Ascending aorta (tissue), 2 donors: ENCODE measurements around the gene MAPK11. TPM values are rescaled to one million over a fixed set of nuclear protein-coding genes. Genes with fewer than 3 reads are reported as not detected.

ENCODE experiments used
- DNase-seq, 2 donors: peaks; one replicate each; pipeline ENCODE4 v3.0.0-alpha.2; 2019; ENCODE audit warnings: low spot score in 2 of 2
- H3K27ac ChIP-seq, 2 donors: fragments of 200-600 bp; sonication (generic); one replicate each; pipeline ENCODE4 v1.5.1; 2016 to 2017; ENCODE audit warnings: mild to moderate bottlenecking in 1 of 2
- H3K27me3 ChIP-seq: fragments of 200-600 bp; sonication (generic); one replicate; pipeline ENCODE4 v1.5.1; 2017
- H3K36me3 ChIP-seq, 2 donors: fragments of 200-600 bp; sonication (generic); one replicate each; pipeline ENCODE4 v1.5.1; 2016
- H3K4me1 ChIP-seq, 2 donors: fragments of 200-600 bp; sonication (generic); one replicate each; pipeline ENCODE4 v1.5.1; 2016 to 2017; ENCODE audit warnings: mild to moderate bottlenecking in 1 of 2
- H3K4me3 ChIP-seq, 2 donors: fragments of 200-600 bp; sonication (generic); one replicate each; pipeline ENCODE4 v1.5.1; 2016 to 2017; ENCODE audit warnings: mild to moderate bottlenecking in 1 of 2
- H3K9me3 ChIP-seq, 2 donors: fragments of 200-600 bp; sonication (generic); one replicate each; pipeline ENCODE4 v1.5.1; 2016
- intact Hi-C: fragments of 100-400 bp; cut with DNase I; formaldehyde crosslinking; loops from one replicate; pipeline ENCODE4 v1.15.1; 2023
- total RNA-seq: library from RNA; depleted of rRNA; stranded (reverse); fragments of >200 nt; gene quantifications from one replicate; pipeline ENCODE4 v1.1.0, GENCODE V29; 2016
- TF ChIP-seq, protein P1 (sequence below), 3 experiments: fragments of 200-600 bp in 2 of 3; fragments of 450-650 bp in 1 of 3; sonication (generic) in 2 of 3; IDR thresholded peaks; one replicate each; pipeline ENCODE4 v1.5.1; 2016 to 2019; ENCODE audit warnings: antibody characterized with exemption in 3 of 3, mild to moderate bottlenecking in 1 of 3, moderate library complexity in 1 of 3

Gene MAPK11
- total RNA-seq, 1 donor from 2014 or later: 117 TPM

DNA sequence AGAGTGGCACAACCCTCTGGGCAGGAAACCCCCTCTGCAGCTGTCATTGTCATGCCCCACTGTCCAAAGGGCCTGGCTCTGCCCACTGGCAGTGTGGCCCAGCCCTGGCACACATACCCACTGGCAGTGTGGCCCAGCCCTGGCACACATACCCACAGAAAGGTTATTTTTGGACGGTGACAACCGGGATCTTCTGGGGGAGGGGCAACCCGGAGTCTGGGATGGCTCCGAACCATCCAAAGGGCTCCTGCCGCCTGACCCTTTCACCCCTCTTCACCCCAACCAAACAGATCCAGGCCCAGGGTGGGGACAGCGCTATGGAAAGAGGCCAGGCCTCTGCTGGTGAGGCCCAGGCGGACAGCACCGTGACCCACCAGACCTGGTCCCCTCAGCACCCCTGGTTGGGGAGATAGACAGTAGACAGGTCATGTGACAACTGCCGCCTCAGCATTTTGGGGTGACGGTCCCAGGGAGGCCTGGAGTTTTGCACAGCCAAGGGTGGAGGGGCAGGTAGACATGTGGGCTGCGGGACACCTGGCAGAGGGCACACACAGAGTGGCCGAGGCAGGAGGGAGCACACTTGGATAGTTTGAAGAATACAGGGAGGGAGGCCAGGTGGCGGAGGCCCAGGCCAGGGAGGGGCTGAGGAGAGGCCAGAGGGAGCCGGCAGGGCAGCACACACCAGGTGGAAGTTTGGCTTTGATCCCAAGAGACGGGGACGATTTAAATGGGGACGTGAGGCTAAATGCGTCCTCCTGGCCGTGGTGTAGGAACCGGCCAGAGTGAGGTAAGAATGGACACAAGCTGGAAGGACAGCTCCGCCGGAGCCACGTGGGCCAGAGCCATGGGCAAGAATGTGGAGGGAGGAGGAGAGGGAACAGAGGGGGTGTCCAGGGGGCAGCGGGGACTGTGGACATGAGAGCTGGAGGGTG is 11.6 kb downstream of the MAPK11 start:
- H3K4me3 ChIP-seq: no peak overlapping the region
- H3K4me1 ChIP-seq: peaks cover 0 to 8% of the 10 kb centered on the region in 2 donors
- H3K27ac ChIP-seq: no peak overlapping the region
- intact Hi-C loops: no loop called here
- no peaks in the 10 kb centered on the region for H3K36me3 ChIP-seq
- TF ChIP-seq, protein P1, sequence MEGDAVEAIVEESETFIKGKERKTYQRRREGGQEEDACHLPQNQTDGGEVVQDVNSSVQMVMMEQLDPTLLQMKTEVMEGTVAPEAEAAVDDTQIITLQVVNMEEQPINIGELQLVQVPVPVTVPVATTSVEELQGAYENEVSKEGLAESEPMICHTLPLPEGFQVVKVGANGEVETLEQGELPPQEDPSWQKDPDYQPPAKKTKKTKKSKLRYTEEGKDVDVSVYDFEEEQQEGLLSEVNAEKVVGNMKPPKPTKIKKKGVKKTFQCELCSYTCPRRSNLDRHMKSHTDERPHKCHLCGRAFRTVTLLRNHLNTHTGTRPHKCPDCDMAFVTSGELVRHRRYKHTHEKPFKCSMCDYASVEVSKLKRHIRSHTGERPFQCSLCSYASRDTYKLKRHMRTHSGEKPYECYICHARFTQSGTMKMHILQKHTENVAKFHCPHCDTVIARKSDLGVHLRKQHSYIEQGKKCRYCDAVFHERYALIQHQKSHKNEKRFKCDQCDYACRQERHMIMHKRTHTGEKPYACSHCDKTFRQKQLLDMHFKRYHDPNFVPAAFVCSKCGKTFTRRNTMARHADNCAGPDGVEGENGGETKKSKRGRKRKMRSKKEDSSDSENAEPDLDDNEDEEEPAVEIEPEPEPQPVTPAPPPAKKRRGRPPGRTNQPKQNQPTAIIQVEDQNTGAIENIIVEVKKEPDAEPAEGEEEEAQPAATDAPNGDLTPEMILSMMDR (IDR thresholded peaks at IDR 0.05): no peak
- no peaks in the 10 kb centered on the region for H3K9me3 ChIP-seq
- DNase-seq: no peak
- no peaks in the 10 kb centered on the region for H3K27me3 ChIP-seq

DNA sequence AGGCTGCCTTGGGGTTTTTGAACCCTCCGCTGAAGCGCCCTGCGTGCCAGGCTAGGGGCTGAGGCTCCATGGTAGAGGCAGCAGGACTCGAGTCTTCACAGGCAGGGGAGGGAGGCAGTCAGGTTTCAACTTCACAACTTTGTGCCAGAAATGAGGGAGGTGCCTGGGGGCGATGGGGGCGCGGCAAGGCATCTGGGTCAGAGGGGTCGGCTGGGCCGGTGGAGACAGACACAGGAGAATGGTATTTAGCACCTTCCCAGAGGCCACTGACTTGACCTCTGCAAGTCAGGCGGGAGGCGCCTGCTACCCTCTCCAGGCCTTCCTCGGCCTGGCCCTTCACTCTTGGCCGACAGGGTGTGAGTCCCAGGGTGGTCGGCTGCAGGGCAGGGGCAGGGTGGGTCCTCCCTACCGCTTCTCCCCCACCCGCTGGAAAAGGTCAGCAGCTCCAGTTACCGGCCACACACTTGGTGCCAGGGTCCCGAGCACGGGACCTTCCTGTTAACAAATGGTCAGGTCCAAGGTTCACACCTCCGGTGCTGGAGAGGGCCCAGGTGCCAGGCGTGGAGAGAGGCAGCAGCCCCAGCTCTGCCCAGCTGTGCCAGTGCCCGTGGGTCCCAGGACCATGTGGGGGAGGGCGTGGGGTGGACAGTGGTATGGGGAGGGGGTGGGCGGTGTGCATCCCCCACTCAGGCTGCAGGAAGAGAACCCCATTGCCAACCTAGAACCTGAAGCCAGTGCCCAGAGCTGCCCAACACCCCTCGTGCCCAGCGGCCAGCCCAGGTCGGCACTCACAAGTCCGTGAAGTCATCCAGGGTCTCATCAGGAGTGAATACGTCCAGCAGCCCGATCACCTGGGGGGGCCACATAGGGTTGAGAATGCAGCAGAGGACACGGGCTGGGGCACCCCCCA is 12.5 kb downstream of the MAPK11 start:
- no peaks in the 10 kb centered on the region for H3K9me3 ChIP-seq
- TF ChIP-seq, protein P1 (IDR thresholded peaks at IDR 0.05): no peak
- intact Hi-C loops: no loop called here
- H3K27me3 ChIP-seq: no peaks in the 10 kb centered on the region
- H3K27ac ChIP-seq: no peak overlapping the region
- no peak overlapping the region for H3K4me3 ChIP-seq
- H3K36me3 ChIP-seq: no peaks in the 10 kb centered on the region
- DNase-seq: no peak
- H3K4me1 ChIP-seq: peaks cover 0 to 8% of the 10 kb centered on the region in 2 donors

GRCh38 chr22:50257041-50257440 is 13.1 kb downstream of the MAPK11 start:
- peaks cover 0 to 5% of the 10 kb centered on the region in 2 donors for H3K4me1 ChIP-seq
- no peak overlapping the region for H3K4me3 ChIP-seq
- DNase-seq: no peak
- no peak overlapping the region for H3K27ac ChIP-seq
- H3K27me3 ChIP-seq: no peaks in the 10 kb centered on the region
- no peaks in the 10 kb centered on the region for H3K9me3 ChIP-seq
- TF ChIP-seq, protein P1 (IDR thresholded peaks at IDR 0.05): no peak
- intact Hi-C loops: no loop called here
- no peaks in the 10 kb centered on the region for H3K36me3 ChIP-seq

- TF ChIP-seq, protein P1 (IDR thresholded peaks at IDR 0.05): no peak
- Histone ChIP-seq H3K27me3 (no peaks in the 10 kb centered on the region), H3K4me1 (peaks cover 0 to 7% of the 10 kb centered on the region in 2 donors), H3K27ac (no peak overlapping the region), H3K36me3 (no peaks in the 10 kb centered on the region), H3K4me3 (no peak overlapping the region), H3K9me3 (no peaks in the 10 kb centered on the region)
- no peak for DNase-seq
- intact Hi-C loops: no loop called here
Measured at GRCh38 chr22:50256258-50256862, 13.8 kb downstream of the MAPK11 start.

- intact Hi-C loops: no loop called here
- H3K27me3 ChIP-seq: no peaks in the 10 kb centered on the region
- H3K36me3 ChIP-seq: no peaks in the 10 kb centered on the region
- H3K27ac ChIP-seq: no peak overlapping the region
- H3K9me3 ChIP-seq: no peaks in the 10 kb centered on the region
- no peak overlapping the region for H3K4me3 ChIP-seq
- DNase-seq: no peak
- peaks cover 0 to 10% of the 10 kb centered on the region in 2 donors for H3K4me1 ChIP-seq
- TF ChIP-seq, protein P1 (IDR thresholded peaks at IDR 0.05): no peak
Measured at GRCh38 chr22:50255607-50256006, 14.6 kb downstream of the MAPK11 start.
